ENCODE measurements around the gene TCL1A. TPM values are rescaled to one million over a fixed set of nuclear protein-coding genes. Genes with fewer than 3 reads are reported as not detected.

Gene TCL1A
- total RNA-seq, 2 experiments from 2014 or later: not detected

DNA sequence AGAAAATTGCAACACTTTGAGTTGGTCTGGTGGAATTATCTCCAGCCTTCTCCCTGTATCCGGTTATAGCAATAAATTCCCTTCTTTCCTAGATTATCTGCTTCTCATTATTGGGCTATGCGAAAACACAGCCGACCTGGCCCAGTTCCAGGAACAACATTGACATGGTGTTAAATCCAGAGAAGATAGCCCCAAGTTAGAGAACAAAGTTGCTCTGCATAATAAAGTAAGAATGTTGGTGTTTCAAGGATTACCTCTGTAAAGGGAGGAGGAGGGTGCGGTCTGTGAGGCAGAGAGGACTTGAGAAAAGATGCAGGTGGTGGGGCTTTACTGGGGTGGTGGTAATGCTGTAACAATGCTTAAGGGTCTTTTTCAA lies 12.1 kb downstream of the TCL1A start:
- H3K4me3 Mint-ChIP-seq: no peak overlapping the region
- no peak overlapping the region for H3K27ac Mint-ChIP-seq
- H3K36me3 Mint-ChIP-seq (ENCODE audit: low read depth): no peaks in the 10 kb centered on the region

DNA sequence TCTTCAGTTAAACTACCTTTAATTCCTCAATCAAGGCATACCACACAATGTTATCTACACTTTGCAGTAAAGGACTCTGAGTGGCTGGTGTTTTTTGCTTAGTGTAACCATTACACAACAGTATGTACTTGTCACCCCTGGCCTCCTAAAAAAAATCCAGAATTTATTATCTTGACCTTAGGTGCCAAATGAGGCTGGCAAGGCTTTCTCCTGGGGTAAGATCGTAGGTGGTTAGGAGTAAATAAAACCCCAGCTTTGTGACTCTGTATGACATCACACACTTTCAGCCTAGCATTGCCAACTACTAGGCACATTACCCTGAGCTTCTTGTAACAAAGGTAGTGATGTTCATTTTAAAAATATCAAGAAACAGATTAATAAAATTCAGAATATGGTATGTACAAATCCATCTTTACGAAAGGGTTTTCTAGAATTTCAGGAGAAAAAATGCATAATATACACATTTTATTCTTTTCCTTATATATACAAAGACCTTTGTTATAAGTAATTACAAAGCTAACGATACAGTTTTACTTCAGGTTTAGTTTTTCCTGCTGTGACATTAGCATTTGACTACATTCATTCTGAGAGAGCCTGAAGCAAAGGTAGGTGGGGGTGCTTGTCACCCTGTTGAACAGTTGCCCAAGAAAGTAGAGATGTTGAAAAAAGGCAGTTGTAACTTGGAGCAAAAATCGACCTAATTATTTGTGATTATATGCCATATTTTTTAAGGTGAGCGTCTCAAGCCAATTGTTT lies 13.5 kb downstream of the TCL1A start:
- ChIA-PET CTCF (interaction anchor here (0.7 kb wide), 1 partner anchor 258 kb away, joined by 4 read pairs; no protein-coding TSS in a partner anchor), POLR2A (interaction anchor here (0.6 kb wide), 1 partner anchor 59 kb away, joined by 3 read pairs; no protein-coding TSS in a partner anchor)
- no peak for ATAC-seq
- H3K36me3 Mint-ChIP-seq (ENCODE audit: low read depth): no peaks in the 10 kb centered on the region
- DNase-seq: no peak
- no peaks in the 10 kb centered on the region for H3K4me1 Mint-ChIP-seq (ENCODE audit: low read depth)
- no peaks in the 10 kb centered on the region for H3K9me3 Mint-ChIP-seq (ENCODE audit: insufficient read depth)
- H3K27me3 Mint-ChIP-seq (ENCODE audit: low read depth): peaks cover 25% of the 10 kb centered on the region
- H3K27ac Mint-ChIP-seq: no peak overlapping the region
- H3K4me3 Mint-ChIP-seq: no peak overlapping the region

More for the DNA sequence above, 12.1 kb downstream of the TCL1A start:
- CTCF ChIA-PET: no interaction called here
- H3K27me3 Mint-ChIP-seq (ENCODE audit: low read depth): peaks cover 27% of the 10 kb centered on the region
- ATAC-seq (no peak), DNase-seq (no peak)
- POLR2A ChIA-PET: no interaction called here
- H3K9me3 Mint-ChIP-seq (ENCODE audit: insufficient read depth): no peaks in the 10 kb centered on the region
- no peaks in the 10 kb centered on the region for H3K4me1 Mint-ChIP-seq (ENCODE audit: low read depth)

DNA sequence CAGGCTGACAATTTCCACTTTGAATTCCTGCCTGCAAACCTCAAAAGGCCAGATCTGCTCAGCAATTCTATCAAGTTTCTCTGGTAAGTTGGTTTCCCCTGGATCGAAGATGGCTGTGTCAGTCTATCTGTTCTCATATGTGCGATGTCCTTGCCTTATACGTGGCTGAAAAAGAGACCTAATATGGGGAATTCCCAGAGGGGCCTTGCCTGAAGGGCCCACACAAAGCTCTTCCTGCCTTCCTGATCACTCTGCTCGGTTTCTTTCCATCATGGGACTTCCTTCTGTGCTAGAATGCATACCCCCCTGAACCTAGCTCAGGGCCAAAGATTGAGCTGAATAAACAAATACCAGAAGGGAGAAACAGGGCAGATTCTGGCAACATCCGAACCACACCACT lies 14.5 kb downstream of the TCL1A start:
- ATAC-seq (no peak), DNase-seq (no peak)
- H3K27me3 Mint-ChIP-seq (ENCODE audit: low read depth): peaks cover 22% of the 10 kb centered on the region
- H3K4me1 Mint-ChIP-seq (ENCODE audit: low read depth): no peaks in the 10 kb centered on the region
- no peaks in the 10 kb centered on the region for H3K36me3 Mint-ChIP-seq (ENCODE audit: low read depth)
- H3K4me3 Mint-ChIP-seq: no peak overlapping the region
- no peak overlapping the region for H3K27ac Mint-ChIP-seq
- no peaks in the 10 kb centered on the region for H3K9me3 Mint-ChIP-seq (ENCODE audit: insufficient read depth)
- POLR2A ChIA-PET: no interaction called here
- CTCF ChIA-PET: no interaction called here

DNA sequence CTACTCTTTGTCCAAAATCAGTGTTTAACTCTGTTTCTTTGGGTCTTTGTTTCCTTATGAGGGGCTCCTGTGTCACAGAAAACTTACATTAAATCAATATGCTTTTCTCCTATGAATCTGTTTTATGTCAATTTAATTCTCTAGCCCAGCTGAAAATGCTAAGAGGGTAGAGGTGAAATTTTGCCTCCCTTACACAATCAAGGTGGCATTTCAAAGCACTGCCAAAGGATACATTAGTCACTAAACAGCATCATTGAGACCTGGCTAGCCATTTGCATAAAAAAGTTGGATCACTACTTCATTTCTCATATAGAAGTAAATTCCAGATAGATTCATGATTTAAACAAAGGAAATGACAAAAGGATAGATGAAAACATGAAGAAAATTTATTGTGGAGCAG lies 15.6 kb downstream of the TCL1A start:
- Mint-ChIP-seq H3K36me3 (ENCODE audit: low read depth) (no peaks in the 10 kb centered on the region), H3K9me3 (ENCODE audit: insufficient read depth) (no peaks in the 10 kb centered on the region), H3K27ac (no peak overlapping the region), H3K4me1 (ENCODE audit: low read depth) (no peaks in the 10 kb centered on the region), H3K27me3 (ENCODE audit: low read depth) (peaks cover 15% of the 10 kb centered on the region), H3K4me3 (no peak overlapping the region)
- DNase-seq: no peak
- ChIA-PET POLR2A (no interaction called here), CTCF (no interaction called here)
- no peak for ATAC-seq

DNA sequence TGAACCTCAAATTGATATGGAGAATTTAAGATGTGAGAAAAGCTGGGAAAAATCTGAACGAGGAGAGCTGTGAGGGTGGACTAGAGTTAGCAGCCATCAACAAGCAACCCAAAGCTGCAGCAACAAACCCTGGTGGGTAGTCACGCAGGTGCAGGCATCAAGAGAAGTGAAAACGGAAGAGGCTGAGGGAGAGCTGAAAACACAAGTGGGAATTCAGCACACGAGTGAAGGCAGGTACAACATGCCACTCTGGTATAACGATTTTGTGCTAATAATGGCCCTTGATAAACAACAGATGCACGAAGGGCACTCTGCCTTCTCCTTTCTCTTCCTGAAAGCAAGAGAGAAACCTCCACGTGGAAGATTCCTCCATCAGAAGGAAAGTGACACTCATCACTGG lies 16.2 kb downstream of the TCL1A start:
- no peak for DNase-seq
- ChIA-PET POLR2A (no interaction called here), CTCF (no interaction called here)
- no peaks in the 10 kb centered on the region for H3K4me1 Mint-ChIP-seq (ENCODE audit: low read depth)
- ATAC-seq: no peak
- H3K27ac Mint-ChIP-seq: no peak overlapping the region
- H3K9me3 Mint-ChIP-seq (ENCODE audit: insufficient read depth): no peaks in the 10 kb centered on the region
- H3K4me3 Mint-ChIP-seq: no peak overlapping the region
- peaks cover 13% of the 10 kb centered on the region for H3K27me3 Mint-ChIP-seq (ENCODE audit: low read depth)
- H3K36me3 Mint-ChIP-seq (ENCODE audit: low read depth): no peaks in the 10 kb centered on the region

DNA sequence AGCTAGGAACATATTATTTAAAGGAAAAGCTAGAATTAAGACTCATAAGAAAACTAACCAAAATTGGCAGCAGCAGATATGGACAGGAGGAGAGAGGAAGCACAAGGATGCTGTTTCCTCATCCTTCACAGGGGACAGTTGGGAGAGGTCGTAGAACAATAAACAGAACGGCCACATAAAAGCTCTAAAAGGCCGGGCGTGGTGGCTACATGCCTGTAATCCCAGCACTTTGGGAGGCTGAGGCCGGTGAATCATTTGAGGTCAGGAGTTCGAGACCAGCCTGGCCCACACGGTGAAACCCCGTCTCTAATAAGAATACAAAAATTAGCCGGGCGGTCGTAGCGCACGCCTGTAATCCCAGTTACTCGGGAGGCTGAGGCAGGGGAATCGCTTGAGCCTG lies 17.2 kb downstream of the TCL1A start:
- H3K4me3 Mint-ChIP-seq: no peak overlapping the region
- peaks cover 10% of the 10 kb centered on the region for H3K27me3 Mint-ChIP-seq (ENCODE audit: low read depth)
- ChIA-PET POLR2A (no interaction called here), CTCF (interaction anchor here (0.7 kb wide), 1 partner anchor 80 kb away, joined by 3 read pairs; no protein-coding TSS in a partner anchor)
- no peaks in the 10 kb centered on the region for H3K4me1 Mint-ChIP-seq (ENCODE audit: low read depth)
- H3K36me3 Mint-ChIP-seq (ENCODE audit: low read depth): no peaks in the 10 kb centered on the region
- H3K27ac Mint-ChIP-seq: no peak overlapping the region
- no peaks in the 10 kb centered on the region for H3K9me3 Mint-ChIP-seq (ENCODE audit: insufficient read depth)
- no peak for ATAC-seq
- DNase-seq: no peak

DNA sequence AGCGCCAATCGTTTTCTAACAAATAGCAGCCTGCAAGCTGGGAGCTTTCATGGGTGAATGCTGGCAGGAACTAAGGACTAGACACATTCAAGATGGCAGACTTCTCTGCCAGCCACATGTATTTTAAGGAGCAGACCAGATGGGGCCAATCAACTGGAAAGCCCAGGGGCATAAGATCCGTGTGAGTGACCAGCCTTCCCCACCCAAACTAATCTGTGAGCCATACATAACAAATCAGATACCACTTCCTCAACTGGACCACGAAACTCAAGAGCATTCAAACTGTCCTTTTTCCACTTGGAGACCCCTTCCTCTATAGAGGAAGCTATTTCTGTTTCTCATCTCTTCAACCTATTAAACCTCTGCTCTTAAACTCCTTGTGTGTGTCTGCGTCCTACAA lies 18.0 kb downstream of the TCL1A start:
- POLR2A ChIA-PET: no interaction called here
- no peaks in the 10 kb centered on the region for H3K4me1 Mint-ChIP-seq (ENCODE audit: low read depth)
- no peak for DNase-seq
- H3K36me3 Mint-ChIP-seq (ENCODE audit: low read depth): no peaks in the 10 kb centered on the region
- CTCF ChIA-PET: no interaction called here
- no peak overlapping the region for H3K4me3 Mint-ChIP-seq
- ATAC-seq: no peak
- H3K27ac Mint-ChIP-seq: no peak overlapping the region
- H3K9me3 Mint-ChIP-seq (ENCODE audit: insufficient read depth): no peaks in the 10 kb centered on the region
- H3K27me3 Mint-ChIP-seq (ENCODE audit: low read depth): peaks cover 9% of the 10 kb centered on the region

DNA sequence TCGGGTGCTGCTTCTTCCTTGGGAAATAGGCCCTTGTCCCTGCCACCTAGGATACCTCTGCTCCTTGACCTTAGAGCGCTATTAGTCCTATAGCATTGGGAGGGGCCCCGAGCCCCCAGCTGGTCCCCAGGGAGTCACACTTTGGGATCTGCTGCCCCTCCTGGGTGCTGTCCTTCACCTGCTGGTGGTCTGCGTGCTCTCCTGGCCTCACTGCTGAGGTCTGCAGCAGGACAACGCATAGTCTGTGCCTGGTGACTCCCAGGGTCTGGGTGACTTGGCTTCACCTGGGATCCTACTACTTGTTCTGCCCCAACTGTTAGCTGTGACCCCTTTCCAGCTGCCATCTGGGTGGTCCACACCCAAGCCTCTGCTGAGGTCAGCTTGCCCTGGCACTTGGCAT lies 18.9 kb downstream of the TCL1A start:
- ChIA-PET CTCF (no interaction called here), POLR2A (no interaction called here)
- Mint-ChIP-seq H3K27ac (no peak overlapping the region), H3K36me3 (ENCODE audit: low read depth) (no peaks in the 10 kb centered on the region), H3K4me3 (no peak overlapping the region), H3K9me3 (ENCODE audit: insufficient read depth) (no peaks in the 10 kb centered on the region), H3K27me3 (ENCODE audit: low read depth) (peaks cover 7% of the 10 kb centered on the region), H3K4me1 (ENCODE audit: low read depth) (no peaks in the 10 kb centered on the region)
- ATAC-seq (no peak), DNase-seq (no peak)

DNA sequence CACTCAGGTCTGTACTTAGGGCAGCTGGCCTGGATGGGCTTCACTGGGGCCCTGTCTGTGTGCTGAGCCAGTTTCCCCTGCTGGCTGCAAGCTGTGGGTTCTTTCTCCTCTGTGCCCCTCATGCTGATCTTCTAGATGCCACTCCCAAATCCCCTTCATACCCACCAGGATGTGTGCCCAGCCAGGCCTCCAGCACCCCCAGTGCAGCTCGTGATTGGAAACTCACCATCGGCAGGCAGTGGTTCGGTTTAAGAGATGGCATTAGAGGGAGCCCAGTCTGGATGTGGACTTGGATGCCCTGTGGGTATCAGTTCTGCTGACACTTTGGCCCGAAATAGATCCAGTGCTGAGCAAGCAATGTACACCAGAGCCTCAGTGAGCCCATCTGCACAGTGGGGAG lies 21.8 kb downstream of the TCL1A start:
- ATAC-seq (no peak), DNase-seq (no peak)
- H3K27ac Mint-ChIP-seq: no peak overlapping the region
- no peak overlapping the region for H3K4me3 Mint-ChIP-seq
- CTCF ChIA-PET: no interaction called here
- H3K9me3 Mint-ChIP-seq (ENCODE audit: insufficient read depth): no peaks in the 10 kb centered on the region
- no peaks in the 10 kb centered on the region for H3K4me1 Mint-ChIP-seq (ENCODE audit: low read depth)
- POLR2A ChIA-PET: no interaction called here
- H3K27me3 Mint-ChIP-seq (ENCODE audit: low read depth): no peaks in the 10 kb centered on the region
- H3K36me3 Mint-ChIP-seq (ENCODE audit: low read depth): no peaks in the 10 kb centered on the region

DNA sequence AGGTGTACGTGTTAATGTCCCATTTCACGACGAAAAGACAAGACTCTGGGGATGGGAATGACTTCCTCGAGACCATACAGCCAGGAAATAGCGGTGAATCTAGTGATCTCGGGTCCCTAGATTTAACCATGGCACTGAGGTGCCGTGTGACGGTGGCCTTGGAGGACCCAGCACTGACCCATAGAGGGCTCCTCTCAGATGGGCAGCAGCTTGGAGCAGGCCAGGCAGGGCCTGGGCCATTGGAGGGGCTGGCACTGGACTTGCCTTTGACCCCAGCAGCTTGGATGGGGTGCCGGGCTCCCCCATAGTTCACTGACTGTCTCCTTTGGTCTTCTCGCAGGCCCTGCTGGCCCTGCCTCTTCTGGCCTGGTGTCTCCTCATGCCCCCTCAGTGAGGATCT lies 22.3 kb downstream of the TCL1A start:
- no peaks in the 10 kb centered on the region for H3K9me3 Mint-ChIP-seq (ENCODE audit: insufficient read depth)
- H3K4me1 Mint-ChIP-seq (ENCODE audit: low read depth): no peaks in the 10 kb centered on the region
- ChIA-PET POLR2A (no interaction called here), CTCF (no interaction called here)
- no peak for DNase-seq
- no peak overlapping the region for H3K4me3 Mint-ChIP-seq
- ATAC-seq: no peak
- H3K27me3 Mint-ChIP-seq (ENCODE audit: low read depth): no peaks in the 10 kb centered on the region
- no peak overlapping the region for H3K27ac Mint-ChIP-seq
- H3K36me3 Mint-ChIP-seq (ENCODE audit: low read depth): no peaks in the 10 kb centered on the region

DNA sequence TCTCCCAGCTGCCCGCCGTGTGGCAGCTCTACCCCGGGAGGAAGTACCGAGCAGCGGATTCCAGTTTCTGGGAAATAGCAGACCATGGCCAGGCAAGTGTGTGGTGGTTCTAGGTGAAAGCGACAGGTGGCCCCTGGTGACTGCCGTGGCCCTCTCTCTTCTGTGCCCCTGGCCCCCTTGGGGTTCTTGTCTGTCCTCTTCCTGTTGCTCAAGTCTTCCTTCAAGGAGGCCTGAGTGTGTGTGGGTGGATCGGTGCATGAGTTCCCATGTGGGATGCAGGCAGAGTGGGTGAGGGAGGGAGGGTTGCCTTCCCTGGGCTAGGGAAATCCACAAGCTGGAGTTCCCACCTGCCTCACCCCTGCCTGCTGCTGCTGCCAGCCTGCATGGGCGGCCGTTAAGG lies 23.1 kb downstream of the TCL1A start:
- no peak for ATAC-seq
- ChIA-PET POLR2A (no interaction called here), CTCF (no interaction called here)

DNA sequence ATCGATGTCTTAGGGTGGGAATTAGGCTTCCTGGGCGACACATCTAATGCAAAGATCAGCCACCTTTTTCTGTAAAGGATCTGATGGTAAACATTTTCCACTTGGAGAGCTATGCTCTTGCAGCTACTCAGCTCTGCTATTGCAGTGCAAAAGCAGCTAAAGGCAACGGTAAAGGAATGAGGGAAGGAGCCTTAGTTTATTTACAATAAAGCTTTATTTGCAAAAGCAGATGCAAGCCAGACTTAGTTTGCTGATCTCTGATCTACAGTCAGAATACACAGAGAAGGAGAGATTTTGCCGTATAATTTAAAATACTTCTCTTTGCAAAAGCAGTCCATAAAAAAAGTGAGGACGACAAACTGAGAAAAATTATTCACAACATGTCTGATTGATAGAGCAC lies 24.5 kb downstream of the TCL1A start:
- H3K9me3 Mint-ChIP-seq (ENCODE audit: insufficient read depth): no peaks in the 10 kb centered on the region
- no peak overlapping the region for H3K4me3 Mint-ChIP-seq
- H3K36me3 Mint-ChIP-seq (ENCODE audit: low read depth): no peaks in the 10 kb centered on the region
- ChIA-PET POLR2A (no interaction called here), CTCF (no interaction called here)
- DNase-seq (no peak), ATAC-seq (no peak)
- H3K27me3 Mint-ChIP-seq (ENCODE audit: low read depth): no peaks in the 10 kb centered on the region
- H3K27ac Mint-ChIP-seq: no peak overlapping the region
- no peaks in the 10 kb centered on the region for H3K4me1 Mint-ChIP-seq (ENCODE audit: low read depth)

More for the DNA sequence above, 23.1 kb downstream of the TCL1A start:
- H3K4me3 Mint-ChIP-seq: no peak overlapping the region
- H3K9me3 Mint-ChIP-seq (ENCODE audit: insufficient read depth): no peaks in the 10 kb centered on the region
- H3K27me3 Mint-ChIP-seq (ENCODE audit: low read depth): no peaks in the 10 kb centered on the region
- no peak overlapping the region for H3K27ac Mint-ChIP-seq
- H3K4me1 Mint-ChIP-seq (ENCODE audit: low read depth): no peaks in the 10 kb centered on the region
- no peaks in the 10 kb centered on the region for H3K36me3 Mint-ChIP-seq (ENCODE audit: low read depth)
- DNase-seq: no peak

DNA sequence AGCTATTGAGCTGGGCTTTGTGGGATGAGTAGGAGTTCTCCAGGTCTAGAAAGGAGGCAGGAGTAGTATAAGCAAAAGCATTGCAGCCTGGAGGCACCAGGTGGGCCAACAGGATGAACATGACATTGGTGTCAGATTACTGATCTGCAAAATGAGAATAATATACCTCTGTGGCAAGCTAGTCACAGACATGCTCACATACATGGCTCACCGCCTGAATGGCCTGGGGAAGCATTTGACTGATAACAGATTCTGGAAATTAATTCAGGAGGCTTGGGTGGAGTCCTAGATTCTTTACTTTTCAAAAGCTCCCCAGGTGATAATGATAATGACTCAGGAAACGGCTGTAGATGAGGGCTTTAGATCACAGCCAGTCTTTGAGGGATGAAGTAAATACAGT lies 27.0 kb downstream of the TCL1A start:
- Mint-ChIP-seq H3K4me3 (no peak overlapping the region), H3K27ac (no peak overlapping the region), H3K27me3 (ENCODE audit: low read depth) (peaks cover 2% of the 10 kb centered on the region), H3K9me3 (ENCODE audit: insufficient read depth) (no peaks in the 10 kb centered on the region), H3K4me1 (ENCODE audit: low read depth) (no peaks in the 10 kb centered on the region), H3K36me3 (ENCODE audit: low read depth) (no peaks in the 10 kb centered on the region)
- CTCF ChIA-PET: no interaction called here
- no peak for ATAC-seq
- no peak for DNase-seq
- POLR2A ChIA-PET: no interaction called here

Data from activated CD8-positive, alpha-beta T cell treated with anti-CD3 and anti-CD28 coated beads, Interleukin-2, amount 10 ng/mL, durations not matched to agents 7 days and 5 days (primary cell).